GM12874 (cell line): Measurements from ENCODE around the gene BICD1.
A peak's percentile ranks its signal among the peaks of the same experiment; 100 is the strongest.

Experiments used
- CTCF ChIP-seq: IDR thresholded peaks from 2 replicates; pipeline ENCODE4 v1.5.1; 2011; ENCODE audit warnings: low read depth, mild to moderate bottlenecking, control low read depth, low read length, moderate library complexity; ENCODE audit not compliant: insufficient read depth

The BICD1 gene

GRCh38 chr12:32290411-32290810 is 183.8 kb downstream of the BICD1 start:
- TF ChIP-seq CTCF = no peak

GRCh38 chr12:32292151-32292550 is 185.5 kb downstream of the BICD1 start:
- TF ChIP-seq CTCF = no peak

GRCh38 chr12:32293808-32294419 is 187.3 kb downstream of the BICD1 start:
- TF ChIP-seq CTCF = no peak

GRCh38 chr12:32296567-32296966 is 189.9 kb downstream of the BICD1 start:
- no peak for TF ChIP-seq CTCF

GRCh38 chr12:32298917-32299316 is 192.3 kb downstream of the BICD1 start:
- no peak for TF ChIP-seq CTCF

- no peak for TF ChIP-seq CTCF
These were observed 194.6 kb downstream of the BICD1 start for GRCh38 chr12:32301216-32301615.

- peak; percentile 67 for TF ChIP-seq CTCF
These were observed 195.8 kb downstream of the BICD1 start for GRCh38 chr12:32302218-32303173.
